Measurements from ENCODE around the gene UGT8.

DNA sequence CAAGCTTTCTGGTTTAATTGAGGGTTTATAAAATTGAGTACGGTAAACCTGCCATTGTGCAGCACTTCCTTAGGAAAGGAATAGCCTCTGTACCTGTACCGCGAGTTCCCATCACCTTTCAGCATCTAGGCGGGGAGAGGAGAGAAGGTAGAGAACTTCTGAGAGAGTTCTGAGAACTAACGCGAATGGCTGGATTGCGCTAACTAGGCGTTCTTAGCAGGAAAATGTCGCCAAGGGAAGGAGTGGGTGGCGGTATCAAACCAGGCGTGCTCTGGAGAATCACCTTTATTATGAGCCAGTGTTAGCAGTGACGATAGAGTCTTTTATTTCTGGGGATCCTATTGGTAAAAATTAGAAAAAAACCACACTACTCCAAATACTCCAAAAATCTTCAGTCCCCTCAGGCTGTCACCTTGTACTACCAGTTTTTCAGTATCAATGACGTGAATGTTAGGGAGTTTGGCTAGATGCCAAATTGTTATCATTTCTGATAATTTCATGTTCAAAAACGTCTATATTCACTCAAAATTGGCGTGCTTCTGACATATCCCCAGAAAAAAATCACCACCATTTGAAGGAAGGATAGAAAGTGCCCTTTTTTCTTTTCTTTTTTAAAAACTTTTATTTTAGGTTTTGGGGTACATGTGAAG lies 1.4 kb downstream of the UGT8 start:
- no peak for TF ChIP-seq POLR2AphosphoS5 (IDR thresholded peaks at IDR 0.05; ENCODE audit: borderline replicate concordance, low read depth, low read length)
- no peak for TF ChIP-seq EZH2 (IDR thresholded peaks at IDR 0.05)
- TF ChIP-seq FOXP2 (optimal IDR thresholded peaks at IDR 0.05; ENCODE audit: control extremely low read depth, extremely low read length, insufficient read depth), result no peak
